ENCODE measurements around the gene IL23R. TPM values are rescaled to one million over a fixed set of nuclear protein-coding genes. Genes with fewer than 3 reads are reported as not detected.
"Not testable (repeated sequence)": the region's sequence is repeated elsewhere in the genome, so short reads cannot be mapped to it uniquely, and the experiment has no call there.

IL23R gene
- total and polyA plus RNA-seq, 4 donors, result 0.08 to 0.09 TPM; not detected in 2

- TF ChIP-seq NR2F2 (IDR thresholded peaks at IDR 0.05) (no peak), FOXA2 (IDR thresholded peaks at IDR 0.05) (no peak), SP1 (IDR thresholded peaks at IDR 0.05) (no peak), CTCF (IDR thresholded peaks at IDR 0.05; ENCODE audit: low read depth, low read length, missing input control) (no peak), TAF1 (conservative IDR thresholded peaks at IDR 0.05) (no peak), GABPA (IDR thresholded peaks at IDR 0.05 in 1 of 2, conservative IDR thresholded peaks at IDR 0.05 in 1 of 2) (no peak)
Observed at GRCh38 chr1:67201891-67202290, 35.6 kb downstream of the IL23R start (continued).

- Histone ChIP-seq H3K27me3 (ENCODE audit: control insufficient read depth in 4 of 4, insufficient read depth in 4 of 4, low read length in 3 of 4) (no peaks in the 10 kb centered on the region), H3K4me1 (ENCODE audit: control insufficient read depth in 4 of 4, insufficient read depth in 4 of 4, low read length in 3 of 4) (no peaks in the 10 kb centered on the region), H3K4me3 (ENCODE audit: low read depth in 1 of 3, low read length in 3 of 3) (no peak overlapping the region), H3K9me3 (ENCODE audit: control insufficient read depth in 4 of 4, low read length in 3 of 4) (no peaks in the 10 kb centered on the region), H3K9ac (ENCODE audit: low read depth in 1 of 2, low read length in 2 of 2) (no peak overlapping the region), H3K36me3 (ENCODE audit: control insufficient read depth in 4 of 4, insufficient read depth in 3 of 4, low read depth in 1 of 4, low read length in 3 of 4) (no peaks in the 10 kb centered on the region), H3K27ac (ENCODE audit: low read depth in 1 of 2, low read length in 2 of 2) (no peak overlapping the region)
- no peak for DNase-seq (ENCODE audit: low spot score)
- WGBS, result 93% methylated on average over 8 of the region's 8 CpGs
- TF ChIP-seq CTCF (IDR thresholded peaks at IDR 0.05; ENCODE audit: low read depth, low read length, missing input control) (no peak), FOXA2 (IDR thresholded peaks at IDR 0.05) (no peak), RAD21 (IDR thresholded peaks at IDR 0.05) (no peak), NR2F2 (IDR thresholded peaks at IDR 0.05) (no peak), HNF4G (IDR thresholded peaks at IDR 0.05) (no peak), MAX (IDR thresholded peaks at IDR 0.05) (no peak), RXRA (IDR thresholded peaks at IDR 0.05) (no peak), YY1 (IDR thresholded peaks at IDR 0.05) (no peak)
Observed at GRCh38 chr1:67204298-67204980, 38.2 kb downstream of the IL23R start.

GRCh38 chr1:67207398-67207797 lies 41.1 kb downstream of the IL23R start:
- not testable (repeated sequence) for H3K27me3 ChIP-seq (ENCODE audit: control insufficient read depth in 4 of 4, insufficient read depth in 4 of 4, low read length in 3 of 4); H3K9me3 ChIP-seq (ENCODE audit: control insufficient read depth in 4 of 4, low read length in 3 of 4); H3K36me3 ChIP-seq (ENCODE audit: control insufficient read depth in 4 of 4, insufficient read depth in 3 of 4, low read depth in 1 of 4, low read length in 3 of 4); DNase-seq (ENCODE audit: low spot score); H3K9ac ChIP-seq (ENCODE audit: low read depth in 1 of 2, low read length in 2 of 2); H3K27ac ChIP-seq (ENCODE audit: low read depth in 1 of 2, low read length in 2 of 2); H3K4me3 ChIP-seq (ENCODE audit: low read depth in 1 of 3, low read length in 3 of 3); H3K4me1 ChIP-seq (ENCODE audit: control insufficient read depth in 4 of 4, insufficient read depth in 4 of 4, low read length in 3 of 4)
- WGBS, result 97% methylated on average over 5 of the region's 5 CpGs

- H3K36me3 ChIP-seq (ENCODE audit: control insufficient read depth in 4 of 4, insufficient read depth in 3 of 4, low read depth in 1 of 4, low read length in 3 of 4), result no peaks in the 10 kb centered on the region
- DNase-seq (ENCODE audit: low spot score), result no peak
- no peak overlapping the region for H3K9ac ChIP-seq (ENCODE audit: low read depth in 1 of 2, low read length in 2 of 2)
- no peak overlapping the region for H3K4me3 ChIP-seq (ENCODE audit: low read depth in 1 of 3, low read length in 3 of 3)
- no peak overlapping the region for H3K27ac ChIP-seq (ENCODE audit: low read depth in 1 of 2, low read length in 2 of 2)
- WGBS, result 73% methylated on average over 2 of the region's 2 CpGs
- TF ChIP-seq HNF4G (IDR thresholded peaks at IDR 0.05) (no peak), FOXA1 (IDR thresholded peaks at IDR 0.05) (no peak), RXRA (IDR thresholded peaks at IDR 0.05) (no peak), RAD21 (IDR thresholded peaks at IDR 0.05) (no peak), FOXA2 (IDR thresholded peaks at IDR 0.05) (no peak), REST (IDR thresholded peaks at IDR 0.05) (no peak), ZBTB33 (IDR thresholded peaks at IDR 0.05) (no peak), NR2F2 (IDR thresholded peaks at IDR 0.05) (no peak), YY1 (IDR thresholded peaks at IDR 0.05) (no peak), JUND (IDR thresholded peaks at IDR 0.05) (no peak), GABPA (IDR thresholded peaks at IDR 0.05 in 1 of 2, conservative IDR thresholded peaks at IDR 0.05 in 1 of 2) (no peak)
- no peaks in the 10 kb centered on the region for H3K9me3 ChIP-seq (ENCODE audit: control insufficient read depth in 4 of 4, low read length in 3 of 4)
- no peaks in the 10 kb centered on the region for H3K27me3 ChIP-seq (ENCODE audit: control insufficient read depth in 4 of 4, insufficient read depth in 4 of 4, low read length in 3 of 4)
- H3K4me1 ChIP-seq (ENCODE audit: control insufficient read depth in 4 of 4, insufficient read depth in 4 of 4, low read length in 3 of 4), result no peaks in the 10 kb centered on the region
Observed at GRCh38 chr1:67208217-67208616, 42.0 kb downstream of the IL23R start.

Measured in liver (tissue), 9 donors.